T47D (cell line): ENCODE measurements around the gene CYB5B.
A peak's percentile ranks its signal among the peaks of the same experiment; 100 is the strongest.

Source experiments
- DNase-seq, 2 experiments: peaks; one replicate each; pipeline versions ENCODE4 v3.0.0 to v3.0.0-alpha.2; 2011 to 2012; ENCODE audit warnings: low read depth in 1 of 2, low spot score in 1 of 2
- JUND ChIP-seq: IDR thresholded peaks from 2 replicates; pipeline ENCODE4 v1.6.1; 2012; ENCODE audit warnings: low read depth
- in situ Hi-C: cut with HindIII; loops from 2 replicates; pipeline ENCODE4 v1.10.0; 2016; ENCODE audit warnings: low sequenced_read_pairs, low pct_unique_long_range_greater_than_20kb

The CYB5B gene, protein sequence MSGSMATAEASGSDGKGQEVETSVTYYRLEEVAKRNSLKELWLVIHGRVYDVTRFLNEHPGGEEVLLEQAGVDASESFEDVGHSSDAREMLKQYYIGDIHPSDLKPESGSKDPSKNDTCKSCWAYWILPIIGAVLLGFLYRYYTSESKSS

DNA sequence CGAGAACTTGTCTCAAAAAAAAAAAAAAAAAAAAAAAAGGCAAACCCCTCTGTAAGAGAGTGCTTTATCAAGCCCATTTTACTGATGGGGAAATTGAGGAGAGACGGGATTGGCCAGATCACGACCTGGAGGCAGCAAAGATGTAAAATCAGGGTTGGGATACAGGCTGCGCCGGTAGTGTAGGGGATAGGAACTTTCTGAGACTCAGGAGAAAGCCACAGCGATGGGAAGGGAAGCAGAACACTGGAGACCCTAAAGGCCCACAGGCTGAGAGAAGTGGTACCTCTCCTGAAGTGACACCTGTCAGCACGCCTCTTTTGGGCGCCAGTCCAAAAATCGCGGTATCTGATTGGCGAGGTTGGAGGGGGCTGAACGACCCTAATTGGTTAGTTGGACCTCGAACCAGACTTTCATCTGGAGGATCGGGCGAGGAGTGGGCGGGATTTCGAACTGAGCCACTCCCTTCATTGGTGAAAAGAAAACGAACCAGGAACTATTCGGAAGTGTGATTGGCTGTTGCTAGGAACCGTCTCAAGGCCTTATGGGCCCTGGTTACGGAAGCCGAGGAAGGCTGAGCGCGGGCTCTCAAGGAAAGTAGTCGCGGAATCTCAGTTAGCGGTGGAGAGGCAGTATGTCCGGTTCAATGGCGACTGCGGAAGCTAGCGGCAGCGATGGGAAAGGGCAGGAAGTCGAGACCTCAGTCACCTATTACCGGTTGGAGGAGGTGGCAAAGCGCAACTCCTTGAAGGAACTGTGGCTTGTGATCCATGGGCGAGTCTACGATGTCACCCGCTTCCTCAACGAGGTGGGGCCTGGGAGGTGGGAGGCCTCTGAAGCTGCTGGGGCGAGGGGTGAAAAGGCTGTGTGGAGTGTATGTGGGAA is at the start of gene CYB5B:
TSS of gene CYB5B (plus strand) at position 567 of the 882 bp plus-strand sequence. CDS start at position 632, 65 bp downstream.
- no peak for TF ChIP-seq JUND
- in situ Hi-C loops, result no loop called here

DNA sequence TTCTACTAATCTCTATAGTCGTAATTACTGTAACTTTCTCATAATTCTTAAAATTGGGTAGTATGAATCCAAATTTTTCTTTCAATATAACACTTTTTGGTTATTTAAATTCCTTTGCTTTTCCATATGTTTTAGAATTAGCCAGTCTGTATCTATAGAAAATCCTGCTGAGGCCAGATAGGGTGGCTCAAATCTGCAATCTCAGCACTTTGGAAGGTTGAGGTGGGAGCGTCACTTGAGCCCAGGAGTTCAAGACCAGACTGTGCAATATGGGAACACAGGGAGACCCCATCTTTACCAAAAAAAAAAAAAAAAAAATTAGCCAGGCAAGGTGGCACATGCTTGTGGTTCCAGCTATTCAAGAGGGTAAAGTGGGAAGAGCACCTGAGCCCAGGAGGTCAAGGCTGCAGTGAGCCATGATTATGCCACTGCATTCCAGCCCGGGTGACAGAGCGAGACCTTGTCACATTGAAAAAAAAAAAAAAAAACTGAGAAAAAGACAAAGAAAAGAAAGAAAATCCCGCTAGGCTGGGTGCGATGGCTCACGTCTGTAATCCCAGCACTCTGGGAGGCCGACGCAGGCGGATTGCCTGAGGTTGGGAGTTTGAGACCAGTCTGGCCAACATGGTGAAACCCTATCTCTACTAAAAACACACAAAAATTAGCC is 47.9 kb upstream of the CYB5B start:
- in situ Hi-C loops, result no loop called here
- no peak for TF ChIP-seq JUND
- DNase-seq, result no peak

More for the DNA sequence above, at the start of gene CYB5B:
- DNase-seq, result peak; percentile 88 to 99

DNA sequence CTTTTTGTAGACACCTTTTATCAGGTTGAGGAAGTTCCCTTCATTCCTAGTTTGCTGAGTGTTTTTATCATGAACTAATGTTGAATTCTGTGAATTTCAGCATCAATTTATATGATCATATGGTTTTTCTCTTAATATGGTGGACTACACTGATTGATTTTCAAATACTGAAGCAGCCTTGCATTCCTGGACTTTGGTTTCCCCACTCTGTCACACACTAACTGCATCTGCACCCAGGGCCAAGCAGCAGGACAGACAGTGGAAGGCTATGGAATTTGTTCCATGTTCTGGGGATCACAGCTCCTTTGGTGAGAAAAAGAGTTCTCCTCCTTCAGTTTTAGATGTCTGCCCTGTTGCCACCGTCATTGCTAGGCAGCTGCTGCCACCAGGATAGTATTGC is 46.4 kb upstream of the CYB5B start:
- in situ Hi-C loops, result no loop called here
- TF ChIP-seq JUND, result no peak
- DNase-seq, result no peak

DNA sequence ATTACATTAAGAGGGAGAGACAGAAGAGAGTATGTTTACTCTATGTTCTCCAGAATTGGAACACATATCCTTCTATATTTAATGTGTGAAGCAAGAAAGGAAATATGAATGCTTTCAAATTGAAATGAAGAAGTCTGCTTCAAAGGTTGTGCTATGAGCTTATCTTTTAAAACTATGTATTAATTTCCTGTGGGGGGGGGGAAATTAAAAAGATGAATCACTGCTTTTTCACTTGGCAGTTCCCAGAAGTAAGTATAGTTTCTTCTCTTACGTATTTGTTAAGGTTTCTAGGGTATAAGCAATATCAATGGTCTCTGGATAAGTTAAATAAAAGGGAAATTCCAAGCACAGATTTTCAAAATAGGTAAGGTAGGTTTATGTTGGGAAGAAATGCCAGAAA is 45.7 kb upstream of the CYB5B start:
- DNase-seq, result no peak

DNA sequence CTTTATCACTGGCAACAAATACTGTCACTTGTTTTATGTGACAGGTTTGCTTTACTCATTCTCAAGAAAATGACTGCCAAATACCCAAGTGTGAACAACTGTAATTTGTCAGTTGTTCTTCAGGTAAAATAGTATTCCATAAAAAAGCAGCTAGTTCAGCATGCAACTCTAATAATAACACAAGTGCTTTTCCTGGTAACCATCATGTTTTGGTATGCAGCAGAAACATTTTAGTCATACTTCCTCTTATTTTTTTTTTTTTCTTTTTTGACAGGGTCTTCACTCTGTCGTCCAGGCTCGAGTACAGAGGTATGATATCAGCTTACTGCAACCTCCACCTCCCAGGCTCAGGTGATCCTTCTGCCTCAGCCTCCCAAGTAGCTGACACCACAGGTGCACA is 43.2 kb upstream of the CYB5B start:
- no peak for TF ChIP-seq JUND
- in situ Hi-C loops, result no loop called here
- DNase-seq, result no peak

More for the DNA sequence above, 45.7 kb upstream of the CYB5B start:
- no peak for TF ChIP-seq JUND
- in situ Hi-C loops, result no loop called here

DNA sequence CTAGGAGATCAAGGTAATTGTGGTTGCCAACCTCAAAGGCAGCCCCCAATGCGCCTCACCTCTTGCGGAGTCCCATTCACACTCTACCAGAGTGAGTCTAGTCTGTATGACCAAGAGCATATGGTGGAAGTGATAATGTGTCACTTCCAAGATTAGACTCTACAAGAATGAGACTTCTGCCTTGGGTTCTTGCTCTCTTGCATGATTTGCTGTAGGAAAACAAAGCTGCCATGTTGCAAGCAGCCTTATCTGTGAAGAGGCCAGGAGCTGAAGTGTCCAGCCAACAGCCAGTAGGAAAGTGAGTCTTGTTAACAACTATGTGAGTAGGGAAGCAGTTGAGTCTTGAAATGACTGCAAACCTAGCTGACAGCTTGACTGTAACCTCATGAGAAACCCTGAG is 42.0 kb upstream of the CYB5B start:
- DNase-seq, result no peak
- TF ChIP-seq JUND, result no peak
- in situ Hi-C loops, result no loop called here

DNA sequence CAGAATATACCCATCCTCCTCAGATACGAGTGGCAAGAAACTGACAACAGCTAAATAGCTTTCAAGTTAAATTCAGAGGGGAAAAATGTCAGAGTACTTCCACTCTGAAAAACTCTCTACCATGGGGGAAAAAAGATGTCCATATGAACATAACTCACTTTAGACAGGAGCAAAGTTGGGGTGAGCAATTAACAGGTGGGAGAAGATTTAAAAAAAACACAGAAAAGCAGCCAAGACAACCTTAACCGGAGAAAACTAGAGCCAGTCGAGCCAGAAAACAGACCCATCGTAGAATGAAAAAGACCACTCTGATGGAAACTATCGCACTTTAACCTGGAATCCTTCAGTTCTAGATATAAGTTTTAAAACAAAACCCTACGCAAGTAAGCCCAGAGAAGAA is 39.4 kb upstream of the CYB5B start:
- no peak for DNase-seq
- no peak for TF ChIP-seq JUND
- in situ Hi-C loops, result no loop called here

DNA sequence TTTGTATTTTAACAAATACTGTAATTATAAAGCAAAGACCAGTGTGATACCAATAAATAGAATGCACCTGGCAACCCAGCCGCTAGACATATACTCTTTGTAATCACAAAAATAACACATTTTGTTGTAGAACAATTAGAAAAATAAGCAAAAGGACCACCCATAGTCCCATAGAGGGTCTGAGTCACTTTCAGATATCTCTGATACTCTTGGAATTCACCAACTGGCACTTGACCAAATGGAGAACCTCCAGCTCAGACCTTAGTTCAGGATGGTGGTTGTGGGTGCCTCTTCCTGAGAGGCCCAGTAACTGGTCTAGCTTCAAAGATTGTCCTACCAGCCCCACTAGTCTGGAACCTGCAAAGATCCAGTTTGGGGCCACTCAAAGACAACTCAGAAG is 37.8 kb upstream of the CYB5B start:
- no peak for TF ChIP-seq JUND
- no peak for DNase-seq
- in situ Hi-C loops, result no loop called here

DNA sequence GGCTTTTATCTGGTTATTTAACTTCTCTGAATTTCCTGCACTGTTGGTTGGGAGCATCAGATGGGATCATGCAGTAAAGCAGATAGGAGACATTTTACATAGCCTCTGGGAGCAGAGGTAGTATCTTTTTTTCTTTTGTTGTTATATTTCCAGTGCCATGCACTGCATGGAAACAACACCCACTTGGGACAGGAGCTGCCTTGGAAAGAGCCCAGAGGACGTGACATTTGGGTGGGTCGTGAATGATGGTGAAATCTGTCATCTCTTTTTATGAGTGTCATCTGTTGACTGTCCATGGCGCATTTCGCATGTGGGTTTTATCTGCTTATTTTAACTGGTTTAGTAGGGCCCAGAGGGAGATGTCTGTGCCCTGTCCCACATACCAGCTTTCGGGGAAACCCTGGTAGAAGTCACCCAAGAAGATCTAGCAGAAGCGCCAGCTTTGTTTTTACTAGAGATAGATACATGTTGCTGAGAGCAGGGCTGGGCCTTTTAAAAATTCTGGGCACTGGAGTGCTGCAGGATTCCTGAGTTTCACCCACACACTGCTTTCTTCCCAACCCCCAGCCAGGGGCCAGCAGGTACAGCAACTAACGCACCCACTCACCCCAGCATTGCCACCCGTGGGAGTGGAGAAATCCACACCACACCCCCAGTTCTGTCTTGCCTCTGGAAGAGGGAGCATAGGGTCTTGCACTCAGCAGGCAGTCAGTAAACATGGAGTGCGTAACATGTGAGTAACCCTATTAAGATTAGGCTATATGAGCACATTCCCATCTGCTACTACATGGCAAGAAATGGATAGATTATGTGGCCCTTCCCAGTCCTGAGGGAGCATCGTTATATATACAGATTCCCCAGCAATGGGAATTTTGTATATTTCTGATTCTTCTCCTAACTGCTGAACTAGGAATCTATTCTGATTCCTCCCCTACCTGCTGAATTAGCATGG is 30.2 kb upstream of the CYB5B start:
- DNase-seq, result no peak
- TF ChIP-seq JUND, result no peak
- in situ Hi-C loops, result no loop called here

DNA sequence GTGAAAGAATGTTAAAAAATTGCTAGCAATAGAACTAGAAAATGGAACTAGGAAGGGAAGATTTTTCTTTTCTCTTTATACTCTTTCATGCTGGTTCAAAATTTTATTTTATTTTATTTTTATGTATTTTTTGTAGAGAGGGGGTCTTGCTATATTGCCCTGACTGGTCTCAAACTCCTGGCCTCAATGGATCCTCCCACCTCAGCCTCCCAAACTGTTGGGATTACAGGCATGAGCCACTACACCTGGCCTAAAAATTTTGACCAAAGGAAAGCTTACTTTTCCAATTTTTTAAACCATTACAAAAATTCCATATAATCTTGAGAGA is 28.6 kb upstream of the CYB5B start:
- no peak for DNase-seq
- TF ChIP-seq JUND, result no peak
- in situ Hi-C loops, result no loop called here

DNA sequence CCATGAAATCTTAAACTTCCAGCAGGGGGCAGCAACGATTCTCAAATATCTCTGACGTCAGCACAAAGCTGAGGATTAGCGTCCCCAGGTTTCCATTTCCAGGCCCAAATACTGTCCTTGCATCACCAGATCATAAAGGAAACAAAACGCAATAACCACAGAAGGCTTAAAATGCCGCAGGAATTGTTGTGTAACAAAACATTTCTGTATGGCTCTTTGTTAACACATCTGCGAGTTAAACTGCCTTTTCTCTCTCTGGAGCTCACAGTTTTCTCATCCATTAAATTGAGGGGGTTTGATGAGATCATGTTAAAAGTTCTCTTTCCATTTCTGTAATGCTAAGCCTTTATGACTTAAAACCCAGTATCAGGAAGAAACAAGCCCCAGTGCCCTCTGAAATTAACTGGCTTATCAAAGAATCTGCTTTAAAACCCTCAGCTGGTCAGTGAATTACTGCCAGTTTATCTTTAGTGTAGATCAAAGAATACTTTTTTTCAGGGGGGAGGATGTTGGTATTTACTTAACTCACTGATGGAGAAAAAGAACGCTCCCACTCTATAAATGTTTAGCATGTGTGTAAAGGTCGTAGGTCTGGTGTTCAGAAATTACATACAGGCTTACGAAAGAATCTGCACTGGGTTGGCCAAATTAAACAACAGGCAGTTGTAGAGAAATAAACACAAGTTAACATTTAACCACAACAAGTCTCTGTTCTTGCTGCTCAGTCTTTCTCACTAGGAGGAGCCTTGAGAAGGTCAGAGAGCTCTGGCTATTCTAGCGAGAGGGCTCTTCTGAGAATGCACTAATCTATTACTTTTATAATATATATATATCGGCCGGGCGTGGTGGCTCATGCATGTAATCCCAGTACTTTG is 28.0 kb upstream of the CYB5B start:
- peak; percentile 21; the same call in 1 of the 2 replicates for TF ChIP-seq JUND
- peak in 1 of 2 experiments; percentile 86 for DNase-seq
- in situ Hi-C loops, result no loop called here
